GM19372 (cell line): ENCODE data around the gene FAM53B.

Experiments used
- ATAC-seq: cut with Tn5 transposase; IDR thresholded peaks from one replicate; pipeline ENCODE4 v1.9.1; 2021; ENCODE audit warnings: mild to moderate bottlenecking, low read depth, moderate library complexity; ENCODE audit not compliant: unreplicated experiment

FAM53B gene

GRCh38 chr10:124639206-124639605, 105.0 kb downstream of the FAM53B start:
- ATAC-seq: no peak

- no peak for ATAC-seq
Observed at GRCh38 chr10:124637746-124638145, 106.4 kb downstream of the FAM53B start.

- ATAC-seq: no peak
Observed at GRCh38 chr10:124637091-124637700, 107.0 kb downstream of the FAM53B start.

DNA sequence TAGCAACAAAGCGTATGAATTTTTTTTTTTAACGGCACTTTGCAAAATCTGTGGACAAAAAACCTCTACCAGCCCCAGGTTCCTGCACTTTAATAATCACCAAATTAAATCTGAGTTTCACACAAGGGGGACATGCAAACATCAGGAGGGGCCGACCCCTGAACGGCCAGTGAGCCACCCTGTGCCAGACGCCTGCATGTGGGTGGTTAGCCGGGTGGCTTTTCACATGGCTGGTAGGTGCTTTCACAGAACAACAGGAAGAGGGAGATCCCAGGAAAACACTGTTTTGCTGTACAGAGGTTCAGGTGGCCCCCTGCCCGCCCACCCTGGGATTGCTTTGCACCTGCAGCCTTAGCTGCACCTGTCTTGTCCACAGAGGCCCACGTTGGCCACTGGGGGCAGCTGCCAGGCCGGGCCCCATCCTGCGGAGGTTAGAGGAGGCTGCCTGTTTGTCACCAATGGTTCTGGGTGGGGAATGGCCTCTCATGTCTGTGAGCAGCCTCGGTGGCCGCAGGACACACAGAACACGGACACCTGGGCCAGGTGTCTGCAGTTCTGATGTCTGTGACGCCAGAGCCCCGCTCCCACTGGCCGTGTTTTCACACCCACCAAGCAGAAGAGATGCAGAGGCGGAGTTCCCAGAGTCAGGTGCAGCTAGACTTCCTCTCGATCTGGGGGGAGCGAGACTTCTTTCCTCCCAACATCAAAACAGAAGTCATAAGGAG, 107.7 kb downstream of the FAM53B start:
- ATAC-seq: no peak

DNA sequence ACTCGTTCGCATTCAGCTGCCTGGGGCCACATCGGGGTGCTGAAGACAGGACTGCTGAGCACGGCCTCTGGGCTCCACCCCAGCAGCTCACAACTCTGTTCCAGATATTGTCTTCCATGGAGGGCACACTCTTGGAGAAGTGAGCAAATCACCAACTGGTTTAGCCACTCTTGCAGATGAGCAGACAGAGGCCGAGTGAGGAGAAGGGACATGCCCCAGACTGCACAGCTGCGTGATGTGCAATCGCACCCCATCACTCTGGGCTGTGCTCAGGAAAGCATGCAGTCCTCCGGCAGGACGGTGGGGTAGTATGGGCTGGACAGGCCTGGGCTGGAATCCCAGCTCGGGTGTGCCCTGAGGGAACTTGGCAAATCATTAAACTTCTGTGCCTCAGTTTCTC, 111.6 kb downstream of the FAM53B start:
- no peak for ATAC-seq

DNA sequence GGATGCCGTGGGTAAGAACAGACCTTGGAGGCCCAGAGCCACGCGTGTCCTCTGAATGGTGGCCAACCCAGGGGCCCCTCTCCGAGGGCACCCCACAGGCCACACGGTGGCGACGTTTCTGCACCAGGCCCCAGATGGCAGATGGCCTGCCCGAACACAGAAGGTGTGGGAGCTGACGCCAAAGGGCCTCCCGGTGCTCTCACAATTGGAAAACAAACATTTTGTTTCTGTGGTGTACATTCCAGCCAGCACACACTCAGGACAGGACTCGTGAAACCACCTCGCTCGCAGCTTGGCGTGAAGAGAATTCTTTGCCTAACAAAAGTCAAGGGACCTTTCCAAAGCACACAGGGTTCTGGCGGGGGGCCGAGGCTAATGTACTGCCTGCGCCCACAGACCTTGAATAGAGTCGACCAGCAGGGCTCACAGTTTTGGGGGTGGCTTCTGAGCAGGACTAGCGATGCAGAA, 112.1 kb downstream of the FAM53B start:
- ATAC-seq: no peak

GRCh38 chr10:124630551-124630950, 113.6 kb downstream of the FAM53B start:
- no peak for ATAC-seq

DNA sequence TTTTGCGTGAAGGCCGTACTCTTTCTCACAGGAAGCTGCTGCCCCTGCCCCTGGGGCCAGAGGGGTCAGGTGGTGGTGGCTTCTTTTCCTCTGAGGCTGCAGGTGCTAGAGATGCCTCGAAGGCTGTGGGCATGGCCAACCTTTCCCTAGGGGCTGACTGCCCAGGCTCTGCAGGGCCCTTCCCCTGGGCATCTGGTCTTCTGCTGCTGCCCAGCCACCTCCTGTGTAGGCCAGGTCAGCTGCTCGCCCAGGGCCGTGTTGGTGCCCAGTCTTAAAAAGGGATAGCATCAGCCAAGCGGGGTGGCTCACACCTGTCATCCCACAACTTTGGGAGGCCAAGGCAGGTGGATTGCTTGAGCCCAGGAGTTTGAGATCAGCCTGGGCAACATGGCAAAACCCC, 114.3 kb downstream of the FAM53B start:
- no peak for ATAC-seq

DNA sequence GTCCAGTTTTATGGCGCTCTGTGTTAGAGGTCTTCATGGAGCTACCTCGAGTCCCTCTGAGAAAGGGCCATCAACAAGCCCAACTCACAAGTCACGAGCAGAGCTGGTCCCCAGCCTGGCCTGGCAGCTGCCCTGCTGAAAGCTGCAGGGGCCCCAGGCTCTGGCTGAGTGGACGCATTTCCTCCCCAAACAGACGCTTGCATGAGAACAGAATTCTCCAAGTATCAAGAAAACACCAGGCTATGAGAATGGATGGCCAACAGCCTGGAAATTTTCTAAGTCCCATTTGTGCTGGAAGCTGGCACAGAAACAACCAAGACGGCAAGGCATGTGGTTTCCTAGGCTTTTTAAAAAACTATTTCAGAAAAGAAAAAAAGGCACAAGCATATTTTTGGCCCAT, 114.8 kb downstream of the FAM53B start:
- ATAC-seq: no peak

- no peak for ATAC-seq
Observed at GRCh38 chr10:124628676-124629021, 115.5 kb downstream of the FAM53B start.

- no peak for ATAC-seq
Observed at GRCh38 chr10:124627866-124628675, 116.1 kb downstream of the FAM53B start.

DNA sequence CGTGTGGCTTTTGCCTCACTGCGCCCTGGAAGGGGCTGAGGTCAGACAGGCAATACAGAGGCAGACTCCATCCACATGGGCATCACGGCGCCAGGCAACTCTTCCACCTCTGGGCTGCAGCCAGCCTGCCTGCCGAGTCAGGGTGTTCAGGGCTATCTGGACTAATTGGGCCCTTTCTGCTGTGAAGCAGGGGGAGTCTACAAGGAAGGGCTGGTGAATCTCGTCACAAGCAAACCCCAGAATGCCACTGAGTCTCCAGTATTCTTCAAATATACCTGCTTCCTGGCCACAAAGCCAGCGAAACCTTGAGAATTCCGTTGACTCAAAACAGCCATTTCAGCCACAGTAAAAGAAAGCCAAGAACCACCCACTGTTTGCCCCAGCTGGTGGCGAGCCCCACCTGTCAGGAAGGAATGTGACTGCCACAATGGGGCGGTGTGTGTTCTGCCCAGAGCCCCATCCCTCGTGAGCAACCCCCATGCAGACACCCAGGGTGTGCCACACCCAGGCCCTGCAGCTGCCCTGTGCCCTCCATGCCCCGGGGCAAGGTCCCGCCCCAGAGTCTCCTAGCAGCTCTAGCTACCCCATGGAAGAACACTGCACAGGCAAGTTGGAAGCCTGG, 117.3 kb downstream of the FAM53B start:
- ATAC-seq: no peak

- ATAC-seq: no peak
Observed at GRCh38 chr10:124625831-124626238, 118.3 kb downstream of the FAM53B start.

GRCh38 chr10:124624895-124625294, 119.3 kb downstream of the FAM53B start:
- no peak for ATAC-seq

- ATAC-seq: no peak
Observed at GRCh38 chr10:124624466-124624865, 119.7 kb downstream of the FAM53B start.

DNA sequence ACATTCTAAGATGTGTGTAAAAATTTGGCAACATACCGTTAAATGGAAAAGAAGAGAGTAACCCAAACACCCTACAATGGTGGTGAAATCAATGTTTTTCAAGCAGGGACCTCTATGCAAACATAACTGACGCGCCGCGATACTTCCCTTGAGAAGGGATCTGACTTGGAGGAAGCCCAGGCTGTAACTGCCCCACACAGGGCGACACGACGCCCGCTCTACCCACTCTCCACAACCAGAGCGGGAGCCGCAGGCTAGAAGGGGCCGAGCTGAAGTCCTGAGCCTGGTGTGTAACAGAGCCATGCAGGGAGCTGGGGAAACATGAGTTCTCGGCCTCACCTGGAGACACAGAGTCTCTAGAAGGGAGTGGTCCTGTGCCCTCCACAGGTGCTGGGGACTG, 120.2 kb downstream of the FAM53B start:
- ATAC-seq: no peak

GRCh38 chr10:124622866-124623536, 121.2 kb downstream of the FAM53B start:
- no peak for ATAC-seq

- ATAC-seq: no peak
Observed at GRCh38 chr10:124622158-124622557, 122.0 kb downstream of the FAM53B start.

GRCh38 chr10:124621637-124622036, 122.5 kb downstream of the FAM53B start:
- no peak for ATAC-seq

DNA sequence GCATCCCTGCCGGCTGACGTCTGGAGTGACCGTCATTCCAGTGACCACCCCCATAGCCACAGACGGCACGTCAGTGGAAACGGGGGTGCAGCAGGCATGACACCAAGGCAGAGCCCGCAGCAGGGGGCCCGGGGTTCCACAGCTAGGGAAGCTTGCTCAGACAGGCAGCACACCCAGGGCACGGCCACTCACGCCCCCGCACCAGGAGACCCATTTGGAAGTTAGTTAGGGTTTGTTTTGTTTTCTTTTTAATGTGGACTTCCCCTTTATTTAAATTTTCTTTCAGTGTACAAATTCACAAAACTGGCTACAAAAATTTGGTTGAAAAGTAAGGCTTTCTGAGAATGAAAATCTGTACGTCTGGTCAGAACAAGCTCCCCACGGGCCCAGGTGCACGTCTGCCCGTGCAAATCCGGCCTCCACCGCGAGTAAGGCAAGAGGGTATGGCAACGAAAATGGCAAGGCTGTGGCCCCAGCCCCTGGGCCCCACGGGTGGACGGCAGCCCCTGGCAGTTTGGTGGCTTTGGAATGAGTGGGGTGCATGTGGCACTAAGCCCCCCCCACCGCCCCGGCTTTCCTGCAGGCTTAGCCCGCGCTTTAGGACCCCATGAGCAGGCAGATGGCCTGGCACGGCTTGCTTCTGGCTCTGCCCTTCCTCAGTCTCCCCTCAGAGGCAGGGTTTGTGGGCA, 124.2 kb downstream of the FAM53B start:
- no peak for ATAC-seq
